ENCODE measurements around the gene OR10A6.

- TF ChIP-seq CTCF (conservative IDR thresholded peaks at IDR 0.05; ENCODE audit: low read depth, low read length), result no peak
- no peak for TF ChIP-seq EZH2 (IDR thresholded peaks at IDR 0.05; ENCODE audit: borderline replicate concordance, low read depth, low read length, poor library complexity, severe bottlenecking)
Measured at GRCh38 chr11:7906481-7906880, 24.6 kb downstream of the OR10A6 start.

All from A673 (cell line).